ENCODE data around the gene FZD4. TPM values are rescaled to one million over a fixed set of nuclear protein-coding genes. Genes with fewer than 3 reads are reported as not detected.
"Not testable (repeated sequence)": the region's sequence is repeated elsewhere in the genome, so short reads cannot be mapped to it uniquely, and the experiment has no call there.

The FZD4 gene
- total and polyA plus RNA-seq, 2 donors from 2014 or later = 21.4 to 41.4 TPM

DNA sequence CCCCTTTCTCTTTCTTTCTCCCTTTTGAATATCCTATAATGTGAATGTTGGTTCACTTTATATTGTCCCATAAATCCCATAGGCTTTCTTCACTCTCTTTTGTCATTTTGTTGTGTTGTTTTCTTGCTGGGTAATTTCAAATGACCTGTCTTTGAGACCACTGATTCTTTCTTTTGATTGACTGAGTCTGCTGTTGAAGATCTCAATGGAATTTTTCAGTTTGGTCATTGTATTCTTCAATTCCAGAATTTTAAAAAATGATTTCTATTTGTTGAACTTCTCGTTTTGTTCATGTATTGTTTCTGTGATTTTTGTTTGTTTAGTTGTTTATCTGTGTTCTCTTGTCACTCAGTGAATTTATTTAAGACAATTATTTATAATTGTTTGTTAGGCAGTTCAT is 17.5 kb upstream of the FZD4 start:
- Histone ChIP-seq H3K36me3 (ENCODE audit: control insufficient read depth in 2 of 3, insufficient read depth in 3 of 3, low read length in 3 of 3) (no peaks in the 10 kb centered on the region), H3K27ac (ENCODE audit: low read depth in 2 of 2, low read length in 2 of 2) (no peak overlapping the region), H3K4me3 (ENCODE audit: low read length in 3 of 3) (no peak overlapping the region), H3K27me3 (ENCODE audit: control insufficient read depth, insufficient read depth, low read length) (no peaks in the 10 kb centered on the region), H3K4me1 (ENCODE audit: control insufficient read depth in 2 of 3, insufficient read depth in 2 of 3, low read depth in 1 of 3, low read length in 3 of 3) (no peaks in the 10 kb centered on the region), H3K9me3 (ENCODE audit: control insufficient read depth in 2 of 3, insufficient read depth in 1 of 3, low read length in 3 of 3) (no peaks in the 10 kb centered on the region), H3K9ac (ENCODE audit: low read length in 3 of 3) (no peak overlapping the region)
- intact Hi-C loops (cut with DNase I) = no loop called here
- FAIRE-seq (no peak), DNase-seq (no peak)
- TF ChIP-seq, protein P1, sequence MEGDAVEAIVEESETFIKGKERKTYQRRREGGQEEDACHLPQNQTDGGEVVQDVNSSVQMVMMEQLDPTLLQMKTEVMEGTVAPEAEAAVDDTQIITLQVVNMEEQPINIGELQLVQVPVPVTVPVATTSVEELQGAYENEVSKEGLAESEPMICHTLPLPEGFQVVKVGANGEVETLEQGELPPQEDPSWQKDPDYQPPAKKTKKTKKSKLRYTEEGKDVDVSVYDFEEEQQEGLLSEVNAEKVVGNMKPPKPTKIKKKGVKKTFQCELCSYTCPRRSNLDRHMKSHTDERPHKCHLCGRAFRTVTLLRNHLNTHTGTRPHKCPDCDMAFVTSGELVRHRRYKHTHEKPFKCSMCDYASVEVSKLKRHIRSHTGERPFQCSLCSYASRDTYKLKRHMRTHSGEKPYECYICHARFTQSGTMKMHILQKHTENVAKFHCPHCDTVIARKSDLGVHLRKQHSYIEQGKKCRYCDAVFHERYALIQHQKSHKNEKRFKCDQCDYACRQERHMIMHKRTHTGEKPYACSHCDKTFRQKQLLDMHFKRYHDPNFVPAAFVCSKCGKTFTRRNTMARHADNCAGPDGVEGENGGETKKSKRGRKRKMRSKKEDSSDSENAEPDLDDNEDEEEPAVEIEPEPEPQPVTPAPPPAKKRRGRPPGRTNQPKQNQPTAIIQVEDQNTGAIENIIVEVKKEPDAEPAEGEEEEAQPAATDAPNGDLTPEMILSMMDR (IDR thresholded peaks at IDR 0.05; ENCODE audit: borderline replicate concordance, extremely low read depth, insufficient read depth) = no peak

DNA sequence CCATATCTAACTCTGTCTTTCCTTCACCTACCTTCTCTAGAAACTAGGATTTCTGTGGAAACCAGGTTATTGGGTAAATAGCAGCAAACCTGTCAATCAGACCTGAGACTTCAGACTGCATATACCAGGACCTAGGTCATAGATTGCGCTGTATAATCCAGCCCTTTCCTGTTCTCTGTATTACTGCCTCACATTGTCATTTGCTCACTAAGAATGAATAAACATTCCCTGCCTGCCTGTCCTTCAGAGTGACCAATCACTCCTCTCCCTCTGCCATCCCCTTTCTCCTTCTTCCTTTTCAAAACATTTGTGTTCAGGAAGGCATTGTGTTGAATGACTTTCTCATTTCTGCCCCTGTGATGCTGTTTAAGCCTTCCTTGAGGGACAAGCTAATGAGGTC is 14.1 kb upstream of the FZD4 start:
- no peak overlapping the region for H3K9ac ChIP-seq (ENCODE audit: low read length in 3 of 3)
- no peak for FAIRE-seq

DNA sequence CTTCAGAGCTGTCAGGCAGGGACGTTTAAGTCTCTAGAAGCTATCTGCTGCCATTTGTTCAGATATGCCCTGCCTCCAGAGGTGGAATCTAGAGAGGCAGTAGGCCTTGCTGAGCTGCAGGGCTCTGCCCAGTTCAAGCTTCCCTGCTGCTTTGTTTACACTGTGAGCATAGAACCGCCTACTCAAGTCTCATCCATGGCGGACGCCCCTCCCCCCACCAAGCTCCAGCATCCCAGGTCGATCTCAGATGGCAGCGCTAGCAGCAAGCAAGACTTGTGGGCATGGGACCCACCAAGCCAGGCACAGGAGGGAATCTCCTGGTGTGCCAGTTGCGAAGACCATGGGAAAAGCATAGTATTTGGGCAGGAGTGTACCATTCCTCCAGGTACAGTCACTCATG is 12.4 kb upstream of the FZD4 start:
- H3K36me3 ChIP-seq (ENCODE audit: control insufficient read depth in 2 of 3, insufficient read depth in 3 of 3, low read length in 3 of 3); H3K9ac ChIP-seq (ENCODE audit: low read length in 3 of 3); H3K4me3 ChIP-seq (ENCODE audit: low read length in 3 of 3); H3K27me3 ChIP-seq (ENCODE audit: control insufficient read depth, insufficient read depth, low read length); FAIRE-seq; H3K27ac ChIP-seq (ENCODE audit: low read depth in 2 of 2, low read length in 2 of 2); H3K9me3 ChIP-seq (ENCODE audit: control insufficient read depth in 2 of 3, insufficient read depth in 1 of 3, low read length in 3 of 3); DNase-seq; intact Hi-C loops (cut with DNase I); H3K4me1 ChIP-seq (ENCODE audit: control insufficient read depth in 2 of 3, insufficient read depth in 2 of 3, low read depth in 1 of 3, low read length in 3 of 3): not testable (repeated sequence)

More for the DNA sequence above, 14.1 kb upstream of the FZD4 start:
- TF ChIP-seq, protein P1 (IDR thresholded peaks at IDR 0.05; ENCODE audit: borderline replicate concordance, extremely low read depth, insufficient read depth) = no peak
- DNase-seq = no peak
- Histone ChIP-seq H3K27ac (ENCODE audit: low read depth in 2 of 2, low read length in 2 of 2) (no peak overlapping the region), H3K36me3 (ENCODE audit: control insufficient read depth in 2 of 3, insufficient read depth in 3 of 3, low read length in 3 of 3) (no peaks in the 10 kb centered on the region), H3K4me3 (ENCODE audit: low read length in 3 of 3) (no peak overlapping the region), H3K27me3 (ENCODE audit: control insufficient read depth, insufficient read depth, low read length) (no peaks in the 10 kb centered on the region), H3K4me1 (ENCODE audit: control insufficient read depth in 2 of 3, insufficient read depth in 2 of 3, low read depth in 1 of 3, low read length in 3 of 3) (no peaks in the 10 kb centered on the region), H3K9me3 (ENCODE audit: control insufficient read depth in 2 of 3, insufficient read depth in 1 of 3, low read length in 3 of 3) (no peaks in the 10 kb centered on the region)
- intact Hi-C loops (cut with DNase I) = no loop called here

DNA sequence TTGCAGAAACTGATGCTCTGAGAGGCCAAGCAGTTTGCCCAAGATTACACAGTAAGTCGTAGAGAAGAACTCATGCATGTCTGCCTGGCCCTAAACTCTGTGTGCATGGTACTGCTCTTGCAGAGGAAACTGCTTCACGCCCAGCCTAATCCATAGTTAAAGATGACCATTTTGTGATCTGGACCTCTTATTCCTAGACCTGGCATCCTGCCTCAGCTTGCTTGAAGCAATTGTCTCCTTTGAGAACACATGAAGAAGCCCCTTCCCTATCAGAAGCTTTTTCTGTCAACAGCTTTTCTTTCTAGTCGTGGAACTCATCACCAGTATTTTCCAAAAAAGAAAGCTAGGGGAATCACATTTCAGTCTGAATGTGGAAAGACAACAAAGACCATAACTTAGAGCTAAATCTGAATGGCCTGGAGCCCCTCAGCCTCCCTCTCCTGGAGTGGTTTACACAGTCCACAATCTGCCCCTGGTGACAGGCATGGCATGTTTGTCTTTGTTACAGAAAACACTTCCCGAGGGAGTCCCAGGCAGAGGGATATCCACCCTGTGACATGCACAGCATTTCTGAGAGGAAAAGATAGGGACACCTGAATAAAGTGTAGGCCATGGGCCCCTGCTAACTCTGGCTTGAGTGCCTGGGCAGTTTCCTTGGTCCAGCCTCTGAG is 2.9 kb upstream of the FZD4 start:
- intact Hi-C loops (cut with DNase I) = no loop called here
- no peaks in the 10 kb centered on the region for H3K9me3 ChIP-seq (ENCODE audit: control insufficient read depth in 2 of 3, insufficient read depth in 1 of 3, low read length in 3 of 3)

More for the DNA sequence above, 2.9 kb upstream of the FZD4 start:
- peak in 2 of 5 donors; percentile 49 to 64 for DNase-seq
- Histone ChIP-seq H3K9ac (ENCODE audit: low read length in 3 of 3) (no peak overlapping the region), H3K36me3 (ENCODE audit: control insufficient read depth in 2 of 3, insufficient read depth in 3 of 3, low read length in 3 of 3) (no peaks in the 10 kb centered on the region), H3K27me3 (ENCODE audit: control insufficient read depth, insufficient read depth, low read length) (no peaks in the 10 kb centered on the region), H3K27ac (ENCODE audit: low read depth in 2 of 2, low read length in 2 of 2) (no peak overlapping the region), H3K4me3 (ENCODE audit: low read length in 3 of 3) (no peak overlapping the region), H3K4me1 (ENCODE audit: control insufficient read depth in 2 of 3, insufficient read depth in 2 of 3, low read depth in 1 of 3, low read length in 3 of 3) (peaks cover 8 to 18% (median 14%) of the 10 kb centered on the region in 3 donors)
- no peak for FAIRE-seq
- TF ChIP-seq, protein P1 (IDR thresholded peaks at IDR 0.05; ENCODE audit: borderline replicate concordance, extremely low read depth, insufficient read depth) = no peak

Measured in kidney (tissue), 14 donors.